HepG2 (cell line): ENCODE data around the gene TMEM14C. TPM values are rescaled to one million over a fixed set of nuclear protein-coding genes. Genes with fewer than 3 reads are reported as not detected.

Experiments used
- AGO2 ChIP-seq: fragments of 200-400 bp; formaldehyde crosslinking; optimal IDR thresholded peaks from 2 replicates; pipeline ENCODE3; 2017; ENCODE audit warnings: mild to moderate bottlenecking, low read depth, low read length, moderate library complexity
- CC2D1A ChIP-seq: sonication (generic); formaldehyde crosslinking; IDR thresholded peaks from 2 replicates; pipeline ENCODE4 v1.8.1; 2023; ENCODE audit warnings: mild to moderate bottlenecking, missing genetic modification reagents
- ETS1 ChIP-seq: sonication (generic); formaldehyde crosslinking; IDR thresholded peaks from 2 replicates; pipeline ENCODE4 v1.4.0; 2020; ENCODE audit warnings: missing genetic modification reagents
- ETV6 ChIP-seq: sonication (generic); formaldehyde crosslinking; conservative IDR thresholded peaks from 2 replicates; pipeline ENCODE4 v1.4.0; 2020; ENCODE audit warnings: missing genetic modification reagents
- HOMEZ ChIP-seq: IDR thresholded peaks from 2 replicates; pipeline ENCODE4 v1.6.1; 2016; ENCODE audit warnings: low read depth
- KDM4B ChIP-seq: sonication (generic); formaldehyde crosslinking; IDR thresholded peaks from 2 replicates; pipeline ENCODE4 v1.4.0; 2020; ENCODE audit warnings: missing genetic modification reagents
- KIAA2018 ChIP-seq: sonication (generic); formaldehyde crosslinking; IDR thresholded peaks from 2 replicates; pipeline ENCODE4 v1.5.0; 2020; ENCODE audit warnings: mild to moderate bottlenecking, missing genetic modification reagents, borderline replicate concordance
- KMT2B ChIP-seq: IDR thresholded peaks from 2 replicates; pipeline ENCODE4 v1.6.1; 2016; ENCODE audit warnings: missing genetic modification reagents, missing compliant biosample characterization
- NFE2 ChIP-seq: sonication (generic); formaldehyde crosslinking; IDR thresholded peaks from 2 replicates; pipeline ENCODE4 v1.4.0; 2020; ENCODE audit warnings: missing genetic modification reagents
- NR2F1 ChIP-seq, 2 experiments: fragments of 450-650 bp in 1 of 2; formaldehyde crosslinking in 1 of 2; IDR thresholded peaks; 2 replicates each; pipeline versions ENCODE4 v1.5.0 to v1.6.1; 2016 to 2020; ENCODE audit warnings: mild to moderate bottlenecking in 1 of 2, missing compliant biosample characterization in 1 of 2, missing genetic modification reagents in 1 of 2, moderate library complexity in 1 of 2
- SOX6 ChIP-seq, 2 experiments: fragments of 450-650 bp in 1 of 2; sonication (generic) in 1 of 2; formaldehyde crosslinking in 1 of 2; IDR thresholded peaks; 2 replicates each; pipeline versions ENCODE4 v1.4.0 to v1.6.1; 2017 to 2020; ENCODE audit warnings: antibody characterized with exemption in 1 of 2, mild to moderate bottlenecking in 1 of 2, missing genetic modification reagents in 1 of 2
- SRY ChIP-seq: sonication (generic); formaldehyde crosslinking; IDR thresholded peaks from 2 replicates; pipeline ENCODE4 v1.8.0; 2022; ENCODE audit warnings: mild to moderate bottlenecking, missing genetic modification reagents
- ZEB1 ChIP-seq: IDR thresholded peaks from 2 replicates; pipeline ENCODE4 v1.6.1; 2012; ENCODE audit warnings: mild to moderate bottlenecking, low read depth, inconsistent platforms; ENCODE audit not compliant: insufficient replicate concordance
- ZFP36L2 ChIP-seq: sonication (generic); formaldehyde crosslinking; IDR thresholded peaks from 2 replicates; pipeline ENCODE4 v1.4.0; 2020; ENCODE audit warnings: missing genetic modification reagents
- ZNF17 ChIP-seq: sonication (generic); formaldehyde crosslinking; IDR thresholded peaks from 2 replicates; pipeline ENCODE4 v1.5.0; 2020; ENCODE audit warnings: mild to moderate bottlenecking, missing genetic modification reagents
- ZNF326 ChIP-seq: sonication (generic); formaldehyde crosslinking; IDR thresholded peaks from 2 replicates; pipeline ENCODE4 v1.4.0; 2020; ENCODE audit warnings: missing genetic modification reagents, borderline replicate concordance
- ZNF747 ChIP-seq: sonication (generic); formaldehyde crosslinking; IDR thresholded peaks from 2 replicates; pipeline ENCODE4 v1.8.1; 2023; ENCODE audit warnings: missing genetic modification reagents, mild to moderate bottlenecking, borderline replicate concordance
- ZNF777 ChIP-seq: sonication (generic); formaldehyde crosslinking; IDR thresholded peaks from 2 replicates; pipeline ENCODE4 v1.4.0; 2020; ENCODE audit warnings: missing genetic modification reagents
- ZNF780A ChIP-seq: sonication (generic); formaldehyde crosslinking; IDR thresholded peaks from 2 replicates; pipeline ENCODE4 v1.8.0; 2022; ENCODE audit warnings: mild to moderate bottlenecking, missing genetic modification reagents, moderate library complexity
- polyA plus RNA-seq, 8 experiments: library from polyadenylated mRNA; depleted of rRNA in 3 of 8; stranded (reverse) in 7 of 8; unstranded in 1 of 8; fragments of >200 nt; fragmentation: Illumina TruSeq in 4 of 8; extraction: Trizol in 4 of 8; gene quantifications; 2 replicates each; pipeline versions ENCODE4 v1.2.1 to v1.2.3, GENCODE V29; 2011 to 2016; ENCODE audit warnings: low read depth in 4 of 8, missing spikeins in 1 of 8, mixed read lengths in 1 of 8; ENCODE audit not compliant: insufficient read depth in 1 of 8
- total RNA-seq, 5 experiments: library from RNA; depleted of rRNA; stranded (reverse); fragments of >200 nt; fragmentation: Illumina TruSeq; extraction: Trizol; gene quantifications; 2 replicates each; pipeline ENCODE4 v1.2.3, GENCODE V29; 2016; ENCODE audit warnings: low read depth in 1 of 5

The TMEM14C gene
- total and polyA plus RNA-seq, 2 of the 13 experiments (the other 11 are each of a cell fraction or from before 2014, with no cell fraction given) = 184 TPM

- TF ChIP-seq ETS1 (CRISPR knock-in tag) (0 out of 2 replicates have a peak, but pooled peaks have one; percentile 29), NFE2 (CRISPR knock-in tag) (no peak), SOX6 (IDR thresholded peaks at IDR 0.05) (no peak), SOX6 (CRISPR knock-in tag; IDR thresholded peaks at IDR 0.05) (peak; percentile 86), KMT2B (CRISPR knock-in tag) (peak; percentile 82), ZNF780A (peak; percentile 81; the same call in 1 of the 2 replicates), ZNF17 (CRISPR knock-in tag) (no peak), NR2F1 (CRISPR knock-in tag; IDR thresholded peaks at IDR 0.05) (no peak), KIAA2018 (CRISPR knock-in tag) (no peak), KDM4B (no peak; the same call in 1 of the 2 replicates), ZNF777 (peak; percentile 66; the same call in 1 of the 2 replicates), AGO2 (peak; percentile 67), SRY (CRISPR knock-in tag) (peak; percentile 66), ZNF326 (no peak), ZFP36L2 (no peak), CC2D1A (CRISPR knock-in tag) (no peak), HOMEZ (peak; percentile 97), ZNF747 (CRISPR knock-in tag) (peak; percentile 98), ZEB1 (peak; percentile 31), ETV6 (peak; percentile 60; the same call in 1 of the 2 replicates)
These were observed at the start of gene TMEM14C (continued) for GRCh38 chr6:10722820-10723566.
